Body of pancreas (tissue), 4 donors: ENCODE measurements around the gene TMCC3.

Experiments used
- POLR2A ChIP-seq, 3 donors: fragments of 450-650 bp; IDR thresholded peaks; one replicate each; pipeline ENCODE4 v1.6.1; 2016; ENCODE audit warnings: antibody characterized with exemption in 3 of 3, mild to moderate bottlenecking in 2 of 3
- TF ChIP-seq, protein P1 (sequence below), 7 experiments: fragments of 450-650 bp in 4 of 7; fragments of 200-600 bp in 3 of 7; sonication (generic) in 3 of 7; IDR thresholded peaks; one replicate each; pipeline ENCODE4 v1.5.1; 2016 to 2019; ENCODE audit warnings: antibody characterized with exemption in 7 of 7

DNA sequence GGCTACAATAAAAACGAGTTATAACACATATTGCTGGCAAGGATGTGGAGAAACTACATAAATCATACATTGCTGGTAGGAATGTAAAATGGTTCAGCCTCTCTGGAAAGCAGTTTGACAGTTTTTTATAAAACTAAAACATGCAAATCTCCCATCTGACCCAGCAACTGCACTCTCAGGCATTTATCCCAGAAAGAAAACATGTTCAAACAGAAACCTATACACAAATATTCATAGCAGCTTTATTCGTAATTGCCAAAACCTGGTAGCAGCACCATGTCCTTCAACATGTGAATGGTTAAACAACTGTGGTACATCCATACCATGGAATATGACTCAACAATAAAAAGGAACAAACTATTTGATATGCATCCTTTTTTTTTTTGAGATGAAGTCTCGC, 10.1 kb upstream of the TMCC3 start:
- TF ChIP-seq POLR2A (IDR thresholded peaks at IDR 0.05) = no peak
- TF ChIP-seq, protein P1, sequence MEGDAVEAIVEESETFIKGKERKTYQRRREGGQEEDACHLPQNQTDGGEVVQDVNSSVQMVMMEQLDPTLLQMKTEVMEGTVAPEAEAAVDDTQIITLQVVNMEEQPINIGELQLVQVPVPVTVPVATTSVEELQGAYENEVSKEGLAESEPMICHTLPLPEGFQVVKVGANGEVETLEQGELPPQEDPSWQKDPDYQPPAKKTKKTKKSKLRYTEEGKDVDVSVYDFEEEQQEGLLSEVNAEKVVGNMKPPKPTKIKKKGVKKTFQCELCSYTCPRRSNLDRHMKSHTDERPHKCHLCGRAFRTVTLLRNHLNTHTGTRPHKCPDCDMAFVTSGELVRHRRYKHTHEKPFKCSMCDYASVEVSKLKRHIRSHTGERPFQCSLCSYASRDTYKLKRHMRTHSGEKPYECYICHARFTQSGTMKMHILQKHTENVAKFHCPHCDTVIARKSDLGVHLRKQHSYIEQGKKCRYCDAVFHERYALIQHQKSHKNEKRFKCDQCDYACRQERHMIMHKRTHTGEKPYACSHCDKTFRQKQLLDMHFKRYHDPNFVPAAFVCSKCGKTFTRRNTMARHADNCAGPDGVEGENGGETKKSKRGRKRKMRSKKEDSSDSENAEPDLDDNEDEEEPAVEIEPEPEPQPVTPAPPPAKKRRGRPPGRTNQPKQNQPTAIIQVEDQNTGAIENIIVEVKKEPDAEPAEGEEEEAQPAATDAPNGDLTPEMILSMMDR (IDR thresholded peaks at IDR 0.05) = no peak
